GM19455 (cell line): ENCODE results near the gene ABCC4.

Experiments
- ATAC-seq: cut with Tn5 transposase; IDR thresholded peaks from one replicate; pipeline ENCODE4 v1.9.1; 2021; ENCODE audit not compliant: unreplicated experiment

The ABCC4 gene

GRCh38 chr13:95235199-95235756, 66.0 kb downstream of the ABCC4 start:
- ATAC-seq = no peak

- ATAC-seq = peak; percentile 83
Observed at GRCh38 chr13:95234242-95234641, 67.0 kb downstream of the ABCC4 start.

- ATAC-seq = no peak
Observed at GRCh38 chr13:95233026-95233635, 68.1 kb downstream of the ABCC4 start.

- no peak for ATAC-seq
Observed at GRCh38 chr13:95231393-95231792, 69.9 kb downstream of the ABCC4 start.

- no peak for ATAC-seq
Observed at GRCh38 chr13:95229855-95230254, 71.4 kb downstream of the ABCC4 start.

GRCh38 chr13:95228130-95228529, 73.1 kb downstream of the ABCC4 start:
- no peak for ATAC-seq

- peak; percentile 87 for ATAC-seq
Observed at GRCh38 chr13:95226932-95227695, 74.1 kb downstream of the ABCC4 start.

GRCh38 chr13:95226476-95226875, 74.8 kb downstream of the ABCC4 start:
- ATAC-seq = peak; percentile 18

- no peak for ATAC-seq
Observed at GRCh38 chr13:95226050-95226449, 75.2 kb downstream of the ABCC4 start.

- no peak for ATAC-seq
Observed at GRCh38 chr13:95224064-95224463, 77.2 kb downstream of the ABCC4 start.

- ATAC-seq = peak; percentile 29
Observed at GRCh38 chr13:95222733-95223018, 78.6 kb downstream of the ABCC4 start.

GRCh38 chr13:95221971-95222732, 79.1 kb downstream of the ABCC4 start:
- peak; percentile 33 for ATAC-seq

- ATAC-seq = no peak
Observed at GRCh38 chr13:95220611-95221010, 80.6 kb downstream of the ABCC4 start.

GRCh38 chr13:95217920-95218830, 83.1 kb downstream of the ABCC4 start:
- ATAC-seq = no peak

- ATAC-seq = no peak
Observed at GRCh38 chr13:95216182-95216581, 85.1 kb downstream of the ABCC4 start.

GRCh38 chr13:95212983-95213850, 88.0 kb downstream of the ABCC4 start:
- no peak for ATAC-seq

- no peak for ATAC-seq
Observed at GRCh38 chr13:95209109-95209508, 92.1 kb downstream of the ABCC4 start.

- peak; percentile 92 for ATAC-seq
Observed at GRCh38 chr13:95207769-95208366, 93.4 kb downstream of the ABCC4 start.

- ATAC-seq = no peak
Observed at GRCh38 chr13:95206116-95206515, 95.1 kb downstream of the ABCC4 start.
